Neuronal stem cell (in vitro differentiated cells): Measurements from ENCODE around the gene STEEP1.

ENCODE experiments used
- DNase-seq: peaks from one replicate; pipeline ENCODE4 v3.0.0-alpha.2; 2013; ENCODE audit warnings: low spot score
- H2AFZ ChIP-seq: one replicate; pipeline ENCODE4 v1.6.1; 2013; ENCODE audit warnings: mild to moderate bottlenecking, low read length, inconsistent platforms
- H2AK5ac ChIP-seq: 2 replicates; pipeline ENCODE4 v1.6.1; 2013; ENCODE audit warnings: low read depth, mild to moderate bottlenecking, inconsistent platforms, low read length, moderate library complexity, mixed read lengths
- H2BK120ac ChIP-seq: 2 replicates; pipeline ENCODE4 v1.6.1; 2013; ENCODE audit warnings: low read depth, mild to moderate bottlenecking, inconsistent platforms, low read length, moderate library complexity, mixed read lengths
- H2BK12ac ChIP-seq: one replicate; pipeline ENCODE4 v1.6.1; 2013; ENCODE audit warnings: low read length, inconsistent platforms
- H2BK15ac ChIP-seq: 2 replicates; pipeline ENCODE4 v1.6.1; 2013; ENCODE audit warnings: mild to moderate bottlenecking, low read length, inconsistent platforms, mixed read lengths
- H2BK5ac ChIP-seq: one replicate; pipeline ENCODE4 v1.6.1; 2013; ENCODE audit warnings: inconsistent platforms, mild to moderate bottlenecking, low read length, moderate library complexity
- H3K14ac ChIP-seq: one replicate; pipeline ENCODE4 v1.6.1; 2013; ENCODE audit warnings: low read length, inconsistent platforms
- H3K18ac ChIP-seq: 2 replicates; pipeline ENCODE4 v1.6.1; 2013; ENCODE audit warnings: low read length, inconsistent platforms
- H3K23ac ChIP-seq: 2 replicates; pipeline ENCODE4 v1.6.1; 2013; ENCODE audit warnings: low read depth, mild to moderate bottlenecking, mixed read lengths, low read length, inconsistent platforms; ENCODE audit not compliant: poor library complexity
- H3K27ac ChIP-seq: replicated peaks from 3 replicates; pipeline ENCODE4 v1.5.1; 2013; ENCODE audit warnings: low read length, inconsistent platforms
- H3K27me3 ChIP-seq, 3 experiments: 2 replicates each; pipeline ENCODE4 v1.6.1; 2013; ENCODE audit warnings: low read length in 3 of 3, mild to moderate bottlenecking in 2 of 3, inconsistent platforms in 1 of 3, low read depth in 1 of 3, mixed read lengths in 1 of 3, moderate library complexity in 1 of 3; ENCODE audit not compliant: control insufficient read depth in 3 of 3, insufficient read depth in 3 of 3
- H3K36me3 ChIP-seq, 2 donors: replicated peaks in 1 of 2; 2 replicates each; pipeline ENCODE4 v1.6.1; 2013; ENCODE audit warnings: low read length in 2 of 2; ENCODE audit not compliant: control insufficient read depth in 2 of 2, insufficient read depth in 2 of 2
- H3K4ac ChIP-seq: 2 replicates; pipeline ENCODE4 v1.6.1; 2013; ENCODE audit warnings: inconsistent platforms, mild to moderate bottlenecking, low read length, moderate library complexity
- H3K4me1 ChIP-seq, 2 donors: 1 replicate in 1 of 2; 2 replicates in 1 of 2; pipeline ENCODE4 v1.6.1; 2013; ENCODE audit warnings: low read length in 2 of 2, low read depth in 1 of 2; ENCODE audit not compliant: control insufficient read depth in 2 of 2, insufficient read depth in 1 of 2
- H3K4me2 ChIP-seq: one replicate; pipeline ENCODE4 v1.6.1; 2013; ENCODE audit warnings: mild to moderate bottlenecking, low read length, inconsistent platforms; ENCODE audit not compliant: insufficient read depth, poor library complexity, severe bottlenecking
- H3K4me3 ChIP-seq, 2 donors: 2 replicates each; pipeline ENCODE4 v1.5.1; 2013; ENCODE audit warnings: low read length in 2 of 2, mild to moderate bottlenecking in 2 of 2, inconsistent platforms in 1 of 2, moderate library complexity in 1 of 2
- H3K79me1 ChIP-seq: one replicate; pipeline ENCODE4 v1.6.1; 2013; ENCODE audit warnings: low read depth, mild to moderate bottlenecking, inconsistent platforms, low read length, moderate library complexity
- H3K9ac ChIP-seq: one replicate; pipeline ENCODE4 v1.6.1; 2013; ENCODE audit warnings: mild to moderate bottlenecking, low read depth, low read length, inconsistent platforms; ENCODE audit not compliant: poor library complexity
- H3K9me3 ChIP-seq, 2 donors: replicated peaks in 1 of 2; 2 replicates each; pipeline versions ENCODE3 to v1.6.1; 2013; ENCODE audit warnings: low read length in 2 of 2, mild to moderate bottlenecking in 2 of 2, inconsistent platforms in 1 of 2, low read depth in 1 of 2, mixed read lengths in 1 of 2, moderate library complexity in 1 of 2; ENCODE audit not compliant: control insufficient read depth in 2 of 2, insufficient read depth in 1 of 2
- H4K8ac ChIP-seq: one replicate; pipeline ENCODE4 v1.6.1; 2013; ENCODE audit warnings: low read depth, mild to moderate bottlenecking, inconsistent platforms, low read length, moderate library complexity
- H4K91ac ChIP-seq: one replicate; pipeline ENCODE4 v1.6.1; 2013; ENCODE audit warnings: low read length, low read depth, mild to moderate bottlenecking, inconsistent platforms; ENCODE audit not compliant: poor library complexity
- WGBS, 2 donors: extraction: QIAGEN DNeasy Blood & Tissue Kit; methylation state at CpG; one replicate each; pipeline ENCODE4 v1.1.7; 2013; ENCODE audit warnings: missing lambda C conversion rate in 2 of 2, mixed read lengths in 1 of 2; ENCODE audit not compliant: insufficient read length in 2 of 2, insufficient replicate concordance in 1 of 2; ENCODE audit errors: extremely low coverage in 2 of 2; 5-methylcytosine and 5-hydroxymethylcytosine counted together

Gene STEEP1

DNA sequence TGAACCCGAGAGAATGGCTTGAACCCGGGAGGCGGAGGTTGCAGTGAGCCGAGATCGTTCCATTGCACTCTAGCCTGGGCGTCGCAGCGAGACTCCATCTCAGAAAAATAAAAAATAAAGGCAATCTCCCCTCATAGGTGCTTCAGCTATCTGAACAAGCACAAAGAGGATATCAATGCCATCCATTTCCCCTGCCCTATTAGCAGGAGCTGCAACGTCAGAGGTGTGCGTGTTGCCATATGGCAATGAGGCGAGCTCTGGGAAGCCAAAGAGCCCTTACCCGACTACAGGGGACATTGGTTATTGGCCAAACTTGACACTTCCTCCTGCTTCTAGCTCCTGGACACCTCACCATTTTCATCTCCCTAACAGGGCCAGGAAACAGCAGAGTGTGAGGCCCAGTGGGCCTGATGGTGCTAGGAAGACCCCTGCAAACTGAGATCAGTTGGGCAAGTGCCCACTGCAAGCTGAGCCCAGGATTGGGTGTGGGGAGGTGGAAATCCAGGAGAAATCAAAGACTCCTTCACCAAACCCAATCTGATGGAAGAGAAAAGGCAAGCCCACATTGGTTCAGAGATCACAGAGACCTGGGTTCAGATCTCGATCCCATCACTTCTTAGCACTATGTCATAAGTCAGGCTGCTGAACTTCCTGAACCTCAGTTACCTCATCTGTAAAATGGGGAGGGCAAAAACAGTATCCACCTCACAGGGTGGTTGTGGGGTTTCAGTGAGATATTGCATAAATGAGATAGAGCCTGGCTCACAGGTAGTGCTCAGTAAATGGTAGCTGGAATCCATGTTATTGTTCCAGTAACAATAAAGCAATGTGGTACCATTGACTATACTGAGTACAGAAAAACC is 75.8 kb downstream of the STEEP1 start:
- no CpG with 5 or more reads among the region's 13 CpGs for WGBS, 2 donors
- Histone ChIP-seq H3K4ac (no peak overlapping the region), H3K4me1 (peaks cover 0 to 3% of the 10 kb centered on the region in 2 donors), H3K9ac (no peak overlapping the region), H2BK5ac (no peak overlapping the region), H3K23ac (no peak overlapping the region), H4K91ac (no peak overlapping the region), H4K8ac (no peak overlapping the region), H3K79me1 (no peaks in the 10 kb centered on the region), H2AK5ac (no peak overlapping the region), H2BK15ac (no peak overlapping the region), H3K14ac (no peak overlapping the region), H2BK12ac (no peak overlapping the region), H3K27me3 (no peaks in the 10 kb centered on the region), H3K36me3 (no peaks in the 10 kb centered on the region), H3K9me3 (no peaks in the 10 kb centered on the region), H3K27ac (no peak overlapping the region), H3K18ac (no peak overlapping the region), H2BK120ac (no peak overlapping the region), H3K4me2 (no peak overlapping the region), H3K4me3 (no peak overlapping the region), H2AFZ (no peak overlapping the region)
- DNase-seq, result no peak

DNA sequence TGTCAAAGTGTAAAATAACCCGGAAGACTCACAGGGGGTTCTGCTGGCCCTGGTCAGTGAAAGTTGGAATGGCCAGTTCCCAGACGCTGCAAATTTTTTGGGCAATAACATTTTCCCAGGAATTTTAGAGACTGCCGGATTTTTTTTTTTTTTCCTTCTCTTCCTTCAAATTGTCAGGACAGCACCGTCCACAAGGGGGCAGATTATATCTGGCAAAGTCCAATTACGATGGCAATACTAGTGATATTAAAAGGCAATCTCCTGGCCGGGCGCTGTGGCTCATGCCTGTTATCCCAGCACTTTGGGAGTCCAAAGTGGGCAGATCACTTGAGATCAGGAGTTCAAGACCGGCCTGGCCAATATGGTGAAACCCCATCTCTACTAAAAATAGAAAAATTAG is 76.5 kb downstream of the STEEP1 start:
- Histone ChIP-seq H3K4me3 (no peak overlapping the region), H2BK12ac (no peak overlapping the region), H2BK15ac (no peak overlapping the region), H3K14ac (no peak overlapping the region), H2BK120ac (no peak overlapping the region), H3K23ac (no peak overlapping the region), H3K79me1 (no peaks in the 10 kb centered on the region), H3K9ac (no peak overlapping the region), H3K27ac (no peak overlapping the region), H3K18ac (no peak overlapping the region), H2BK5ac (no peak overlapping the region), H2AFZ (no peak overlapping the region), H3K36me3 (no peaks in the 10 kb centered on the region), H3K9me3 (no peaks in the 10 kb centered on the region), H2AK5ac (no peak overlapping the region), H4K8ac (no peak overlapping the region), H3K27me3 (no peaks in the 10 kb centered on the region), H3K4ac (no peak overlapping the region), H3K4me2 (no peak overlapping the region), H4K91ac (no peak overlapping the region), H3K4me1 (no peaks in the 10 kb centered on the region)
- no peak for DNase-seq
- no CpG with 5 or more reads among the region's 8 CpGs for WGBS, 2 donors
